Adrenal gland (tissue), 5 donors: Measurements from ENCODE around the gene AEBP1.

Experiments
- POLR2A ChIP-seq, 2 donors: fragments of 450-650 bp; IDR thresholded peaks; one replicate each; pipeline ENCODE4 v1.6.1; 2017; ENCODE audit warnings: antibody characterized with exemption in 2 of 2, mild to moderate bottlenecking in 2 of 2, moderate library complexity in 1 of 2
- TF ChIP-seq, protein P1 (sequence below), 6 experiments: fragments of 450-650 bp in 4 of 6; fragments of 200-600 bp in 2 of 6; sonication (generic) in 1 of 6; IDR thresholded peaks; 1 replicate in 5 of 6; 2 replicates in 1 of 6; pipeline versions ENCODE4 v1.5.1 to v1.8.0; 2016 to 2021; ENCODE audit warnings: antibody characterized with exemption in 6 of 6, mild to moderate bottlenecking in 2 of 6, moderate library complexity in 1 of 6
- donor health status: DM: no; HTN: no; CAD: no.

DNA sequence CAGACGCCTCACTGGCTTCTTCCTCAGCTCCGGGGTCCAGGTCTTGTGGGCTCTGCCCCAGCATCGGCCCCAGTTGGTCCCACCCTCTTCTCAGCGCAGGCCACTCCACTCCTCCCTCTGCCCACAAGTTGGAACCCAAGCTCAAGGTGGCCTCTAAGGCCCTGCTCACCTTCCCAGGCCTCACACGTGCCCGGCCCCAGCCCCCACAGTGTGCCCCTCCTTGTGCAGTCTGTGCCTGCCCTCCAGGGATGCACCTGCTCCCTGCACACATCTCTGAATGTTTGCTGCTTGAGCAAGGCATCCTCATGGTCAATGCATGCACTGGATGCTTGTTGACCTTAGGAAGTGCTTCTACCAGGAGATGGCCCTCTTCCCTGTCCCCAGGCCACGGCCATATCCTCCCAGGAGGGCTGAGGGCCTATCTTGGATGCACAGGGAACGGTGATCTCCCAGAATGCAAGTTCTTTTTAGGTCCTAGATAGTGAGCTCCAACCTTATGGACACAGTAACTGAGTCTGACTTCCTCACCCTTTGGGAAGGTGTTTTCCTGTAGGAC lies 7.7 kb upstream of the AEBP1 start:
- TF ChIP-seq, protein P1, sequence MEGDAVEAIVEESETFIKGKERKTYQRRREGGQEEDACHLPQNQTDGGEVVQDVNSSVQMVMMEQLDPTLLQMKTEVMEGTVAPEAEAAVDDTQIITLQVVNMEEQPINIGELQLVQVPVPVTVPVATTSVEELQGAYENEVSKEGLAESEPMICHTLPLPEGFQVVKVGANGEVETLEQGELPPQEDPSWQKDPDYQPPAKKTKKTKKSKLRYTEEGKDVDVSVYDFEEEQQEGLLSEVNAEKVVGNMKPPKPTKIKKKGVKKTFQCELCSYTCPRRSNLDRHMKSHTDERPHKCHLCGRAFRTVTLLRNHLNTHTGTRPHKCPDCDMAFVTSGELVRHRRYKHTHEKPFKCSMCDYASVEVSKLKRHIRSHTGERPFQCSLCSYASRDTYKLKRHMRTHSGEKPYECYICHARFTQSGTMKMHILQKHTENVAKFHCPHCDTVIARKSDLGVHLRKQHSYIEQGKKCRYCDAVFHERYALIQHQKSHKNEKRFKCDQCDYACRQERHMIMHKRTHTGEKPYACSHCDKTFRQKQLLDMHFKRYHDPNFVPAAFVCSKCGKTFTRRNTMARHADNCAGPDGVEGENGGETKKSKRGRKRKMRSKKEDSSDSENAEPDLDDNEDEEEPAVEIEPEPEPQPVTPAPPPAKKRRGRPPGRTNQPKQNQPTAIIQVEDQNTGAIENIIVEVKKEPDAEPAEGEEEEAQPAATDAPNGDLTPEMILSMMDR (IDR thresholded peaks at IDR 0.05): no peak
- no peak for TF ChIP-seq POLR2A (IDR thresholded peaks at IDR 0.05)
